Left lung (tissue), 10 donors: Measurements from ENCODE around the gene CGN. TPM values are rescaled to one million over a fixed set of nuclear protein-coding genes. Genes with fewer than 3 reads are reported as not detected.

Experiments used
- ATAC-seq: fragments of 200-7000 bp; cut with Tn5 transposase; one replicate; pipeline ENCODE4 v1.9.1; 2020; ENCODE audit warnings: moderate library complexity
- DNase-seq, 4 donors: peaks; one replicate each; pipeline ENCODE4 v3.0.0-alpha.2; 2013 to 2020
- H3K27ac ChIP-seq, 2 donors: fragments of 200-600 bp; sonication (generic) in 1 of 2; one replicate each; pipeline versions ENCODE4 v1.5.0 to v1.8.0; 2020 to 2021
- H3K27me3 ChIP-seq, 2 donors: fragments of 200-600 bp; sonication (generic) in 1 of 2; one replicate each; pipeline versions ENCODE4 v1.5.0 to v1.8.0; 2020 to 2021
- H3K36me3 ChIP-seq, 2 donors: fragments of 200-600 bp; sonication (generic) in 1 of 2; one replicate each; pipeline versions ENCODE4 v1.5.0 to v1.8.0; 2020 to 2021
- H3K4me1 ChIP-seq, 2 donors: fragments of 200-600 bp; one replicate each; pipeline ENCODE4 v1.8.0; 2021
- H3K4me3 ChIP-seq, 2 donors: fragments of 200-600 bp; sonication (generic) in 1 of 2; one replicate each; pipeline versions ENCODE4 v1.5.0 to v1.8.0; 2020 to 2021; ENCODE audit warnings: mild to moderate bottlenecking in 1 of 2
- H3K9me3 ChIP-seq, 2 donors: fragments of 200-600 bp; sonication (generic) in 1 of 2; one replicate each; pipeline versions ENCODE4 v1.5.0 to v1.8.0; 2020 to 2021
- CTCF ChIP-seq, 2 donors: fragments of 200-600 bp; sonication (generic) in 1 of 2; IDR thresholded peaks; one replicate each; pipeline versions ENCODE4 v1.5.0 to v1.8.0; 2021; ENCODE audit warnings: antibody characterized with exemption in 2 of 2
- intact Hi-C, 2 donors: fragments of 100-400 bp; cut with DNase I; formaldehyde crosslinking; loops; one replicate each; pipeline versions ENCODE4 v1.11.2 to v1.14.2; 2022
- polyA plus RNA-seq, 6 donors: library from polyadenylated mRNA; unstranded; fragments of 120-200 nt; gene quantifications; one replicate each; pipeline ENCODE4 v1.2.1, GENCODE V29; 2013; ENCODE audit not compliant: insufficient read length in 6 of 6
- total RNA-seq, 2 donors: library from RNA; stranded (reverse); fragmentation: NEBNext Ultra II Directional; extraction: Animal tissue kit (Norgen Biotek cat#: 25700); gene quantifications; one replicate each; pipeline ENCODE4 v1.2.1, GENCODE V29; 2021
- donor health status: DM: no; HTN: yes; CAD: no.
- donor health status: DM: no; HTN: no; CAD: no.

Gene CGN
- total and polyA plus RNA-seq, 8 donors = 32.8 to 83.0 (median 47.9) TPM

DNA sequence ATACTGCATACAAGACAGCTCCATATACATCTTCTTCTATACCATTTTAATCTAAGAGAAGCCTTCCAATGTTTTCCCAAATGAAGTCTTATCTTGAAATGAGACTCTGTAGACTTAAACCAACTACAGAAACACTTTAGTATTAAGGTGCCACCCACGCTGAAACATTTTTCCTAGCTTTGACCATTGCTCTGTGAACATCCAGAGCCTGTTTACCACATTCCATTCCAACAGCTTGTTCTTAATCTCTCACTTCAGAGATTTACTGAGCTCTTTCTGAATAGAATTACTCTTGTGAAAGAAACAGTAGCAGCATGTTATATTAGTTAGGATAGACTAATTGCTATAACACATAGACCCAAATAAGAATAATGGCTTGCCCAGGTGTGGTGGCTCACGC, 32.3 kb upstream of the CGN start:
- DNase-seq (no peak), ATAC-seq (peak; percentile 75)
- intact Hi-C loops = no loop called here
- Histone ChIP-seq H3K27me3 (no peaks in the 10 kb centered on the region), H3K9me3 (peaks cover 0 to 7% of the 10 kb centered on the region in 2 donors), H3K4me3 (no peak overlapping the region), H3K36me3 (no peaks in the 10 kb centered on the region), H3K4me1 (peaks cover 0 to under 1% of the 10 kb centered on the region in 2 donors), H3K27ac (no peak overlapping the region)
- TF ChIP-seq CTCF (IDR thresholded peaks at IDR 0.05) = no peak

DNA sequence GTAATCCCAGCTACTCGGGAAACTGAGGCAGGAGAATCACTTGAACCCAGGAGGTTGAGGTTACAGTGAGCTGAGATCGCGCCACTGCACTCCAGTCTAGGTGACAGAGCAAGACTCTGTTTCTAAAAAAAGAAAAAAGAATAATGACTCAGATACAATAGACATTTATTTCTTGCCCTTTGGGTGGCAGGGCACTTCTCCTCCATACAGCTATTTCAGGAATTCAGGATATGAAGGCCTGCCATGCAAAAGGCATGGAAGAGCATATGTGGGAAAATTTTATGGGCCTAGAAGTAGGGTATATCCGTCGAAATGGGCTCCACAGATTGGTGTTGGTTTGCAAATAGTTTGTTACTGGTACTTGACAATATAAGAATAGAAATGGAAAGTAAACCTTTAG, 31.7 kb upstream of the CGN start:
- ATAC-seq = peak; percentile 47
- no peaks in the 10 kb centered on the region for H3K27me3 ChIP-seq
- H3K27ac ChIP-seq = no peak overlapping the region
- TF ChIP-seq CTCF (IDR thresholded peaks at IDR 0.05) = no peak
- no peaks in the 10 kb centered on the region for H3K4me1 ChIP-seq
- DNase-seq = no peak
- H3K9me3 ChIP-seq = peaks cover 0 to 7% of the 10 kb centered on the region in 2 donors
- no peaks in the 10 kb centered on the region for H3K36me3 ChIP-seq
- intact Hi-C loops = no loop called here
- H3K4me3 ChIP-seq = no peak overlapping the region

DNA sequence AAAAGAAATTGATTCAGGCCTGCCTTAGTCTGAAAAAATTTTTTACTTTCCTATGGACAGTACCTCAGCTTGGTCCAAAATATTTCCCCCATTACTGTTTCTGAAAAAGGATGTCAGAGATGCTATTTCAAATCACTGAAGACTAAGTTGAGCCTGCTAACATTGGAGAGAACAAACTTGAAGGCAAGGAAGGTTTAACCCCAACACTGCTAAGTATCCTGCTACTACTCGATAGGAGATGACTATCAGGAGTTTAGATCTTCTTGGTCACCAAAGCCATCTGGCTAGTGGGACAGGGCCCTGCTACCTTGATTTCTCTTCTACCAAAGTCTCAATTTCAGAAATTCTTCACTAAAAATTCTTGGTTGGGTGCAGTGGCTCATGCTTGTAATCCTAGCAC, 29.2 kb upstream of the CGN start:
- DNase-seq = no peak
- H3K36me3 ChIP-seq = no peaks in the 10 kb centered on the region
- TF ChIP-seq CTCF (IDR thresholded peaks at IDR 0.05) = no peak
- ATAC-seq = no peak
- H3K4me3 ChIP-seq = no peak overlapping the region
- no peaks in the 10 kb centered on the region for H3K27me3 ChIP-seq
- no peak overlapping the region for H3K27ac ChIP-seq
- peaks cover 0 to 7% of the 10 kb centered on the region in 2 donors for H3K9me3 ChIP-seq
- H3K4me1 ChIP-seq = no peaks in the 10 kb centered on the region
- intact Hi-C loops = no loop called here

DNA sequence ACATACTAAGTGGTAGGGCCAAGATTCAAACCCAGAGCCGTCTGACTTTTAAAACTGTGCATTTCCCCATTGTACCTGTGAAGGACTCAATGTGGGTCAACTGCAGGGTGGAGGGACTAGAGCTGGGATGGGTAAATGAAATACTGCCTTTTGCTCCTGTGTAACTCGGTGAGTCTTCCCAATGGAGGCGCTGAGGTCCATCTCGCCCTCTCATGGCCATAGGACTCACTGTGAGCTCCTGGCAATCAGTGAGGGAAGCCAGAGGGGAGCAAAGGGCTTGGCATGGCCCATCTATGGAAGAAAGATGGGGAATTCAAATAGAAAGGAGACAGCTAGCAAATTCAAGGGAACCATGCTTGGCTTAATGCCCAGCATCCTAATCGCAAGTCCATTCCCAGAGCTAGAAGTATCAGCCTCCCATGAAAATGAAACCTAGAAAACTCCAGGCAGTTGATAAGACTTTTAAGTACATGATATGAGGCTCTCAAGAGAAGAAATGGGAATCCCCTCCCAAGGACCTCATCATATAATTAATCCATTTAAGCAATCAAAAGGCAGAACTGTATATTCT, 25.4 kb upstream of the CGN start:
- peaks cover 0 to 7% of the 10 kb centered on the region in 2 donors for H3K9me3 ChIP-seq
- H3K4me1 ChIP-seq = no peaks in the 10 kb centered on the region
- H3K36me3 ChIP-seq = no peaks in the 10 kb centered on the region
- no peak overlapping the region for H3K27ac ChIP-seq
- no peak for TF ChIP-seq CTCF (IDR thresholded peaks at IDR 0.05)
- no peak overlapping the region for H3K4me3 ChIP-seq
- intact Hi-C loops = no loop called here
- no peaks in the 10 kb centered on the region for H3K27me3 ChIP-seq
- DNase-seq (no peak), ATAC-seq (no peak)

DNA sequence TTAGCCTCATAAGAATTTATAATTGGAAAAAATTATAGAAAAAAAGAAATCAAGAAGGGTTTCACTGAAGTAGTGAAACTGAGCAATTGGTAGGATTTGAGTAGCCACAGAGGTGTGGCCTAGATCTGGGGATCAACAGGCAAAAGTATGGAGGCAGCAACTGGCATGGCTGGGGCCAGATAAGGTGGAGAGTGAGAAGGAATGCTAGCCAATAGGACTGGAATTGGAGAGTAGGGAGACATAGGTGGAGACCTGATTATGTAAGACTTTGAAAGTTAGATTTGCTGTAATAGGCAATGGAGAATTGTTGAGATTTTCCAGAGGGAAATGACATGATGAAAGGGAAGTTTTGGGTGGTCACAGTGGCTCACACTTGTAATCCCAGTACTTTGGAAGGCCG, 24.6 kb upstream of the CGN start:
- no peak overlapping the region for H3K4me3 ChIP-seq

More for the DNA sequence above, 24.6 kb upstream of the CGN start:
- no peak for TF ChIP-seq CTCF (IDR thresholded peaks at IDR 0.05)
- ATAC-seq = no peak
- H3K27ac ChIP-seq = no peak overlapping the region
- peaks cover 0 to 7% of the 10 kb centered on the region in 2 donors for H3K9me3 ChIP-seq
- no peaks in the 10 kb centered on the region for H3K36me3 ChIP-seq
- intact Hi-C loops = no loop called here
- DNase-seq = no peak
- no peaks in the 10 kb centered on the region for H3K4me1 ChIP-seq
- H3K27me3 ChIP-seq = no peaks in the 10 kb centered on the region
